Stimulated activated CD8-positive, alpha-beta memory T cell treated with anti-CD3 and anti-CD28 coated beads, Interleukin-12 subunit alpha, Interleukin-12 subunit beta, amount 100 ng/mL, for 1 hour (primary cell): ENCODE results near the gene GPS1.

ENCODE experiments used
- DNase-seq: peaks from one replicate; pipeline ENCODE4 v3.0.0-alpha.2; 2020; ENCODE audit warnings: low read depth

GPS1 gene

GRCh38 chr17:82059272-82060000 lies 7.7 kb downstream of the GPS1 start:
- no peak for DNase-seq

- no peak for DNase-seq
Observed at GRCh38 chr17:82060001-82060380, 8.3 kb downstream of the GPS1 start.

- no peak for DNase-seq
Observed at GRCh38 chr17:82060614-82061013, 8.9 kb downstream of the GPS1 start.

DNA sequence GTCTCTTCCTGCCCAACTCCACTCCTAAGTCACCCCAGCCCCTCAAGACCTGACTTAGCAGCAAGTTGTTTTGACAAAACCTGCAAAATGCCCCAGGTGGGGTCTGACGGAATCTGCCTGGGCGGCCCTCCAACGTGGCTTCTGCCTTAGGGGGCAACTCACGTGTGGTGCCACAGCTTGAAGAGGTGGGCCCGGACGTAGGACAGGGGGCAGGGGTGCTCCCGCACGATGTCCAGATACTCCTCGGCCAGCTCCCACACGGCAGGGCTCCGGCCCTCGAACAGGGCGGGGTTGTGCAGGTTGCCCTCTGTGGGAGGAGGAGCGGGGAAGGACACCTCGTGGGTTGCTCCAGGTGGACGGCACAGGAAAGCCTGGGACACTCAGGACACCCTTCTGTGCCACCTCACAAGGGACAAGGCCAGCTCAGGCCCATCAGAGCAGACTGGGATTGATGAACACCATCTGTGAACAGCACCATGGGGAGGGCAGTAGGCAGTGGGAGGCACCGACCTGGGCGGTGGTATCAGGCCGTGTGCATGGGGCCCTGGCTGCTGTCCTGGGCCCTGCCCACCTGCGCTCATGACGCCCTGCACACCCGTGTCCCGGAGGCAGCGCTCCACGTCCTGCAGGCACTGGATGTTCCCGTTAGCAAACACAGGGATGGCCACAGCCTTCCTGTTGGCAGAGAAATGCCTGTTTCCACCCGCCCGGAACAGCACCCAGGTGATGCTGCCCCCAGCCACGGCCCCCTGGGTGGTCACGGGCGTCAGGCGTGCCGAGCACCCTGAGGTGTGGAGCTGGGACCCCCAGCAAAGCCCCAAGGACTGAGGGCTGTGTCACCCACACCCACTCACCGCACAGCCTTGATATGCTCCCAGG lies 9.6 kb downstream of the GPS1 start:
- DNase-seq = no peak

- no peak for DNase-seq
Observed at GRCh38 chr17:82062076-82062983, 10.6 kb downstream of the GPS1 start.

DNA sequence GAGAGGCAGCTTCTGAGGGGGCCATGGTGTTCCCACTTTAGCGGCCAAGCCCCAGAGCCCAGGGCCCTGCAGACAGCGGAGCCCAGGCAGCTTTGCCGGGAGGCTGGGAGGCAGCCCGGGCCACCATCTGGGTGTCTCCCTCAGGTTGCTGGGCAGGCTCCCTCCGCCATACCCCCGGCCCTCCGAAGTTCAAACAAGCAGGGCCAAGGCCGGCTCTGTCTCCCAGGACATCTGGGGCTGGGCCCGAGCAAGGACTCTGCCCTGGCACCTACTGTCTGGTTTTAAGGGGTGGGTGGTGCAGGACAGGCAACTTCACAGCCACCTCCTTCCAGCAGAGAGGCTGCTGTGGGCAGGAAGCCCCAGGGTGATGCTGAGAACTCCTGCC lies 11.3 kb downstream of the GPS1 start:
- DNase-seq = no peak

GRCh38 chr17:82063424-82064415 lies 12.0 kb downstream of the GPS1 start:
- no peak for DNase-seq

- DNase-seq = no peak
Observed at GRCh38 chr17:82064433-82065192, 12.9 kb downstream of the GPS1 start.

DNA sequence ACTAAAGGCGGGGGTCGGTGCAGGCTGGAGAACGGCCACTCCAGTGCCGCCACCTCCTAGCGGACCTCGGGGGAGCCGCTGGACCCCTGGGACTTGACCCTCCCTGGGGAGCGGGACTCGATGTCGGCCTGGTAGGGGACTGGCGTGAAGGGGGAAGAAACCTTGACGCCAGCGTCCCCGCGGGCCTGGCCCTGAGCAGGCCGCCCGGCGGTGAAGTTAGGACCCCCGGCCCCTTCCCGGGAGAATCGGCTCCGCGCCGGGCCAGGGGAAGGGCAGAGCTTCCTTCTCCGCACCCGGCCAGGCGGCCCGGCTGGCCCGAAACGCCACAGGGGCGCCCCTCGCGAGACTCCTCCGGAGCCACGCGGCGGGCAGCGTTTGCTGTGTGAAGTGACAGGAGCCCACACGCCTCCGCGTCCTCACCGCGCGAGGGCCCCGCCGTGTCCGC lies 13.5 kb downstream of the GPS1 start:
- DNase-seq = no peak

GRCh38 chr17:82065638-82066303 lies 14.1 kb downstream of the GPS1 start, which contains the start of gene DUS1L:
Gene DUS1L, minus strand, starts transcription at chr17:82065804. Its CDS starts 745 bp downstream, at chr17:82065059.
- DNase-seq = peak; percentile 49

GRCh38 chr17:82070611-82071010 lies 18.9 kb downstream of the GPS1 start:
- DNase-seq = no peak

DNA sequence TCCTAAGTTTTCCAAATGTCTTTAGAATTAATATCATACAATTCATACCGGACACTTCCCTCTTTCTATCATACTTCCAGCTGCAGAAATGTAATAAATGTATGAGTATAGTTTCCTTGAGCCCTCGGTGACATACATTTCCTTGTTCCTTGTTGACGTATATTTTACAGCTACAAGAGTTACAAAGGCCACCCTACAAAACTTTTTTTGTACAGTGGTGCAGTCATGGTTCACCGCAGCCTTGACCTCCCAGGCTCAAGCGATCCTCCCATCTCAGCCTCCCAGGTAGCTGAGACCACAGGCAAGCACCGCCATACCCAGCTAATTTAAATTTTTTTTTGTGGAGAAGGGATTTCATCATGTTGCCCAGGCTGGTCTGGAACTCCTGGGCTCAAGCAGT lies 21.1 kb downstream of the GPS1 start:
- no peak for DNase-seq

DNA sequence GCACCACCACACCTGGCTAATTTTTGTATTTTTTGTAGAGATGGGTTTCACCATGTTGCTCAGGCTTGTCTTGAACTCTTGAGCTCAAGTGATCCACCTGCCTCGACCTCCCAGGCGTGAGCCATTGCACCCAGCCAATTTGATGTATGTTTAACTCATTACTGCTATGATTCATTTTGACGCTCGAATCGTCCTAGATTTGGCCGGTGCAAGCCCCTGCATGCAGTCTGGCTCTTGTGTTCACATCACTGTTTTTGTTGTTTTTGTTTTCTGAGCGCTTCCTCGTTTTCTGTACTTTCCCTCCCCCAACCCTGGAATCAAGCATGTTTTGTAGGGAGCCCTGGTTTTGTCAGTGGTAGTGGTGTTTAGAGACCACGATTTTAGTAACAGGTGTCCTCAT lies 21.7 kb downstream of the GPS1 start:
- no peak for DNase-seq

GRCh38 chr17:82076018-82076784 lies 24.5 kb downstream of the GPS1 start:
- no peak for DNase-seq

DNA sequence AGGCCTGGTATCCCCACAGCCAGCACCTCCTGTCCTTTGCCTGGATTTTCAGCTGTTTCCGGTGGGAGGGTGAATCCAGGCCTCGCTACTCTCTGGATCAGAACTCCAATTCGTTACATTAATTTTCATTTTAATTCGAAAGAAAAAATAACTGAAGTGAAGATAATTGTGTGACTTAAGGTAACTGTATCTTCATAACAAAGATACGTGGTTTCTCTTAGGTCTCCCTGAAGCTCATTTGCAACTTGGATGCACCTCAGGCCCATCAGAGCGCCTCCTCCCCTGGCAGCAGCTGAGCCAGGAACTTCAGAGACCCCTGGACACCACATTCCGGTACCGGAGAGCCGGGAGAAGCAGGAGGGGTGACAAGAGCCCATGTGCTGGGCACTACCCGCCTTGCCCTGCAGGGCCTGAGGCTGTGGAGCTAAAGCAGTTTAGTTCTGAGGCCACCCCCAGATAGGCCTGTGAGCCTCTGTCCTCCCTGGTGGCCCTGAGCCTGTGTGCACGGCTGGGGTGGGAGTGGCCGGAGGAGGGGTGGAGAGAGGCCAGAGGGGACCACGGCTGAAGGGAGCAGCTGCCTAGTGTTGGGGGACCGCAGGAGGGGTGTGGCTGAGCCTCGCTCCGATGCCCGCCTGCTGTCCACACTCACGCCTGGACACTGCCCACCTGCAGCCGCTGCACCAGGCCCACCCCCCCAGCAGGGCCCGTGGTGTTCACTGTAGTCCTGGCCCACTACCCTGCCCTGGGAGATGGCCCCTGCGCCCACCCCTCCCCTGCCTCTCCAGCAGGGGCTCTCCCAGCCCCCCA lies 25.3 kb downstream of the GPS1 start:
- DNase-seq = no peak

DNA sequence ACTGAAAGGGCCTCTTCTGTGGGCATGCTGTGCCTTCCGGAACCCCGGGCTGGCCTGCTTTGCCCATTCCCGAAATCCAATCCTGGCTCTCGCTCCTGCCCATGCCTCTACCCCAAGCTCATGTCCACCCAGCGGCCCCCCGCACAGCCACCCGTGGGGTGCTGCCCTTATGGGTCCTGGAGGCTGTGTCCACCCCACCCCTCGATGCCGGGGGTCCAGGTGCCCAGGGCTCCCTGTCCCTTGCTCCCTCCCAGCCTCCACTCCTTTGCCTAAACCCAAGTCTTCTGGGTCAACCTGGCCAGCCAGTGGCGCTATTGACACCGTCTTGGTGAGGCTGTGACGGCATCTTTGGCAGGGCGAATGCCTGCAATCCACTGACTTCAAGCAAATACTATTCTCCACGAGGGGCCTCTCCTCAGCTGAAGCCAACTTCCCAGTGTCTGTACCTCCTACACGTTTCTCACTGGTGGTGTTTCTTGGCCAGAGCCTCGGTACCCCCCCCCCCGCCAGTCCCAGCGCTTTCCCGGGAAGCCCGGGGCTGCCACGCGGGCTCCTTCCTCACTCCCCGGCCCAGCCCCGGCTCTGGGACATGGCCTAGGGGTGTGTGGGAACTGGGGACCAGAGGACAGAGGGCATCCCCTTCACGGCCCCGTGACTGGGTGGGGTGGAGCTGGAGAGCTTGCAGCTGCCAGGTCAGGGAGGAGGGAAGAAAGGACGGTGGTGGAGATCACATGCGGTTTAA lies 26.1 kb downstream of the GPS1 start:
- DNase-seq = no peak

DNA sequence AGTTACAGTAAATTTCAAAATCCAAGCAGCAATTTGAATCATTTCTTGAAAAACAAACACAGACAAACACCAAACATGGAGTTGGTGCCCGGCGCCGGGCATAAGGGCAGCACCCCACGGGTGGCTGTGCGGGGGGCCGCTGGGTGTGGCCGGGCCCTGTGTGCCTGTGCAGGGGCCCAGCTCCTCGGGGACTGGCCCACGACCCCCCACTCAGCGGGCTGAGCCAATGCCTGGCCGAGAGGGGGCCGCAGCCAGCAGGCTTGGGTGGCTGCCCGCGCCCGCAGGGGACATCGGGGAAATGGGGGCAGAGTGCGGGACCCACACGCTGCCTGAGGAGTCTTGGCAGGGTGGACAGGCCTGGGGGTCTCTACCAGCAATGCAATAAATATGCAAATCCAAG lies 26.7 kb downstream of the GPS1 start:
- no peak for DNase-seq
